ENCODE measurements around the gene POLR2E. TPM values are rescaled to one million over a fixed set of nuclear protein-coding genes. Genes with fewer than 3 reads are reported as not detected.

The POLR2E gene
- total and polyA plus RNA-seq, 11 donors, result 116 to 220 (median 139) TPM

- intact Hi-C loops (cut with DNase I), result no loop called here
- no peaks in the 10 kb centered on the region for H3K27me3 ChIP-seq
- H3K27ac ChIP-seq, result peak overlapping the region in 2 of 12 donors; percentile 53 to 57
- 75 to 85% (median 83%) methylated on average over 18 to 25 of the region's 25 CpGs for WGBS, 4 donors
- ATAC-seq (no peak), DNase-seq (no peak)
- no peak overlapping the region for H3K4me3 ChIP-seq
- peaks cover 6 to 54% (median 17%) of the 10 kb centered on the region in 12 donors for H3K4me1 ChIP-seq
- peaks cover 0 to 27% (median 0%) of the 10 kb centered on the region in 9 donors for H3K36me3 ChIP-seq
- TF ChIP-seq POLR2A (IDR thresholded peaks at IDR 0.05), result no peak
- TF ChIP-seq, protein P1, sequence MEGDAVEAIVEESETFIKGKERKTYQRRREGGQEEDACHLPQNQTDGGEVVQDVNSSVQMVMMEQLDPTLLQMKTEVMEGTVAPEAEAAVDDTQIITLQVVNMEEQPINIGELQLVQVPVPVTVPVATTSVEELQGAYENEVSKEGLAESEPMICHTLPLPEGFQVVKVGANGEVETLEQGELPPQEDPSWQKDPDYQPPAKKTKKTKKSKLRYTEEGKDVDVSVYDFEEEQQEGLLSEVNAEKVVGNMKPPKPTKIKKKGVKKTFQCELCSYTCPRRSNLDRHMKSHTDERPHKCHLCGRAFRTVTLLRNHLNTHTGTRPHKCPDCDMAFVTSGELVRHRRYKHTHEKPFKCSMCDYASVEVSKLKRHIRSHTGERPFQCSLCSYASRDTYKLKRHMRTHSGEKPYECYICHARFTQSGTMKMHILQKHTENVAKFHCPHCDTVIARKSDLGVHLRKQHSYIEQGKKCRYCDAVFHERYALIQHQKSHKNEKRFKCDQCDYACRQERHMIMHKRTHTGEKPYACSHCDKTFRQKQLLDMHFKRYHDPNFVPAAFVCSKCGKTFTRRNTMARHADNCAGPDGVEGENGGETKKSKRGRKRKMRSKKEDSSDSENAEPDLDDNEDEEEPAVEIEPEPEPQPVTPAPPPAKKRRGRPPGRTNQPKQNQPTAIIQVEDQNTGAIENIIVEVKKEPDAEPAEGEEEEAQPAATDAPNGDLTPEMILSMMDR (IDR thresholded peaks at IDR 0.05), result no peak
- H3K9me3 ChIP-seq, result no peaks in the 10 kb centered on the region
Observed at GRCh38 chr19:1136621-1137317, 41.6 kb upstream of the POLR2E start.

GRCh38 chr19:1136201-1136600 lies 41.0 kb upstream of the POLR2E start:
- ATAC-seq (no peak), DNase-seq (no peak)
- Histone ChIP-seq H3K27ac (peak overlapping the region in 5 of 12 donors; percentile 9 to 57 (median 42)), H3K4me3 (no peak overlapping the region), H3K9me3 (no peaks in the 10 kb centered on the region), H3K36me3 (peaks cover 0 to 27% (median 0%) of the 10 kb centered on the region in 9 donors), H3K27me3 (no peaks in the 10 kb centered on the region), H3K4me1 (peaks cover 6 to 51% (median 23%) of the 10 kb centered on the region in 12 donors)
- intact Hi-C loops (cut with DNase I), result no loop called here
- 60 to 66% (median 64%) methylated on average over 12 of the region's 12 CpGs for WGBS, 4 donors
- no peak for TF ChIP-seq POLR2A (IDR thresholded peaks at IDR 0.05)
- TF ChIP-seq, protein P1 (IDR thresholded peaks at IDR 0.05), result no peak

GRCh38 chr19:1135454-1135853 lies 40.3 kb upstream of the POLR2E start:
- DNase-seq (no peak), ATAC-seq (no peak)
- WGBS, 4 donors, result 81 to 88% (median 86%) methylated on average over 13 to 17 of the region's 17 CpGs
- H3K27ac ChIP-seq, result peak overlapping the region in 4 of 12 donors; percentile 9 to 57 (median 38)
- H3K9me3 ChIP-seq, result no peaks in the 10 kb centered on the region
- no peaks in the 10 kb centered on the region for H3K27me3 ChIP-seq
- peaks cover 0 to 29% (median 0%) of the 10 kb centered on the region in 9 donors for H3K36me3 ChIP-seq
- TF ChIP-seq, protein P1 (IDR thresholded peaks at IDR 0.05), result no peak
- no peak for TF ChIP-seq POLR2A (IDR thresholded peaks at IDR 0.05)
- no peak overlapping the region for H3K4me3 ChIP-seq
- intact Hi-C loops (cut with DNase I), result loop anchor here in 1 of 10 donors (2.0 kb wide), 1 partner anchor 89 kb away; no protein-coding TSS in a partner anchor
- H3K4me1 ChIP-seq, result peaks cover 10 to 55% (median 30%) of the 10 kb centered on the region in 12 donors

DNA sequence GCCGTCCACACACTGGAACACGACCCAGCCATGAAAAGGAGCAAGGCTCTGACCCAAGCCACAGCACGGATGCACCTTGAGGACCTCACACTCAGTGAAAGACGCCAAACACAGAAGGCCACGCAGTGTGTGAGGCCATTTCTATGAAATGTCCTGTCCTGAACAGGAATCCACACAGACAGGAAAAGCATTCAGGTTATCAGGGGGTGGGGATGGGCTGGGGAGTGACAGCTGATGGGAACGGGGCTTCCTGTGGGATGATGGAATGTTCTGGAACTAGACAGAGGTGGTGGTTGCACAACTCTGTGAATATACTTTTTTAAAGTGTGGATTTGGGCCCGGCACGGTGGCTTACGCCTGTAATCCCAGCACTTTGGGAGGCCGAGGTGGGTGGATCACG lies 39.3 kb upstream of the POLR2E start:
- peak overlapping the region in 2 of 12 donors; percentile 7 to 100 for H3K27ac ChIP-seq

More for the DNA sequence above, 39.3 kb upstream of the POLR2E start:
- no peaks in the 10 kb centered on the region for H3K27me3 ChIP-seq
- DNase-seq (no peak), ATAC-seq (no peak)
- H3K36me3 ChIP-seq, result peaks cover 0 to 30% (median 0%) of the 10 kb centered on the region in 9 donors
- WGBS, 4 donors, result 92 to 98% (median 94%) methylated on average over 10 to 11 of the region's 11 CpGs
- TF ChIP-seq, protein P1 (IDR thresholded peaks at IDR 0.05), result no peak
- TF ChIP-seq POLR2A (IDR thresholded peaks at IDR 0.05), result no peak
- intact Hi-C loops (cut with DNase I), result loop anchor here in 6 of 10 donors (2.0 to 5.0 kb wide), 3 partner anchors 38 to 88 kb away; partner anchors contain the start of gene SBNO2 (in 4 of the 6)
- H3K4me1 ChIP-seq, result peaks cover 11 to 65% (median 33%) of the 10 kb centered on the region in 12 donors
- no peaks in the 10 kb centered on the region for H3K9me3 ChIP-seq
- no peak overlapping the region for H3K4me3 ChIP-seq
